Endothelial cell (in vitro differentiated cells): ENCODE results near the gene THAP8. TPM values are rescaled to one million over a fixed set of nuclear protein-coding genes. Genes with fewer than 3 reads are reported as not detected.
A peak's percentile ranks its signal among the peaks of the same experiment; 100 is the strongest.

Experiments
- DNase-seq: peaks from one replicate; pipeline ENCODE4 v3.0.0; 2021; ENCODE audit warnings: low spot score
- H3K27ac Mint-ChIP-seq: one replicate; pipeline ENCODE4 v1.8.0; 2021; ENCODE audit warnings: mixed read lengths, inconsistent platforms; ENCODE audit not compliant: unreplicated experiment
- H3K27me3 Mint-ChIP-seq: one replicate; pipeline ENCODE4 v1.8.0; 2021; ENCODE audit warnings: mild to moderate bottlenecking, moderate library complexity, mixed read lengths, inconsistent platforms; ENCODE audit not compliant: unreplicated experiment
- H3K36me3 Mint-ChIP-seq: one replicate; pipeline ENCODE4 v1.8.0; 2021; ENCODE audit warnings: mild to moderate bottlenecking, low read depth, mixed read lengths, inconsistent platforms; ENCODE audit not compliant: unreplicated experiment
- H3K4me1 Mint-ChIP-seq: one replicate; pipeline ENCODE4 v1.8.0; 2021; ENCODE audit warnings: mild to moderate bottlenecking, mixed read lengths, inconsistent platforms; ENCODE audit not compliant: unreplicated experiment
- H3K4me3 Mint-ChIP-seq: one replicate; pipeline ENCODE4 v1.8.0; 2021; ENCODE audit warnings: mild to moderate bottlenecking, mixed read lengths, inconsistent platforms; ENCODE audit not compliant: unreplicated experiment
- H3K9me3 Mint-ChIP-seq: one replicate; pipeline ENCODE4 v1.8.0; 2021; ENCODE audit warnings: mixed read lengths, inconsistent platforms; ENCODE audit not compliant: unreplicated experiment
- total RNA-seq: library from RNA; stranded (reverse); fragmentation: NEBNext Ultra II Directional; extraction: Animal tissue kit (Norgen Biotek cat#: 25700); gene quantifications from one replicate; pipeline ENCODE4 v1.2.1, GENCODE V29; 2021; ENCODE audit not compliant: unreplicated experiment
- TF ChIP-seq, protein P1 (sequence below): fragments of 200-600 bp; sonication (generic); IDR thresholded peaks from one replicate; pipeline ENCODE4 v1.5.0; 2021; ENCODE audit warnings: antibody characterized with exemption; ENCODE audit not compliant: unreplicated experiment

Gene THAP8
- total RNA-seq, 1 donor from 2014 or later: 6.7 TPM

DNA sequence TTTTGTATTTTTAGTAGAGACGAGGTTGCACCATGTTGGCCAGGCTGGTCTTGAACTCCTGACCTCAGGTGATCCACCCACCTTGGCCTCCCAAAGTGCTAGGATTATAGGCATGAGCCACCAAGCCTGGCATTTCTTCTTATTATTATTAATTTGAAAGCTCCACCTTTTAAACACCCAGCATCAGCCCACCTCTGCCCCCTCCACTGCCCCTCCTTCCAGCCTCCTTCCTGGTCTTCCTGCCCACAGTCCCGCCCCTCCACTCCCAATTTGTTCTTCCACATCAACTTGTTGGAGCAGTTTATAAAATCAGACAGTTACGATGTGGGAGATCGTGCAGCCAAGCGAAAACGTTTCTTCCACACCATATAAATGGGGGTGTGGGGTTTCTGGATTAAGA is 13.6 kb downstream of the THAP8 start:
- H3K4me3 Mint-ChIP-seq: peak overlapping the region; percentile 62
- peaks cover 35% of the 10 kb centered on the region for H3K4me1 Mint-ChIP-seq
- H3K27ac Mint-ChIP-seq: no peak overlapping the region
- H3K36me3 Mint-ChIP-seq: peaks cover 5% of the 10 kb centered on the region
- TF ChIP-seq, protein P1, sequence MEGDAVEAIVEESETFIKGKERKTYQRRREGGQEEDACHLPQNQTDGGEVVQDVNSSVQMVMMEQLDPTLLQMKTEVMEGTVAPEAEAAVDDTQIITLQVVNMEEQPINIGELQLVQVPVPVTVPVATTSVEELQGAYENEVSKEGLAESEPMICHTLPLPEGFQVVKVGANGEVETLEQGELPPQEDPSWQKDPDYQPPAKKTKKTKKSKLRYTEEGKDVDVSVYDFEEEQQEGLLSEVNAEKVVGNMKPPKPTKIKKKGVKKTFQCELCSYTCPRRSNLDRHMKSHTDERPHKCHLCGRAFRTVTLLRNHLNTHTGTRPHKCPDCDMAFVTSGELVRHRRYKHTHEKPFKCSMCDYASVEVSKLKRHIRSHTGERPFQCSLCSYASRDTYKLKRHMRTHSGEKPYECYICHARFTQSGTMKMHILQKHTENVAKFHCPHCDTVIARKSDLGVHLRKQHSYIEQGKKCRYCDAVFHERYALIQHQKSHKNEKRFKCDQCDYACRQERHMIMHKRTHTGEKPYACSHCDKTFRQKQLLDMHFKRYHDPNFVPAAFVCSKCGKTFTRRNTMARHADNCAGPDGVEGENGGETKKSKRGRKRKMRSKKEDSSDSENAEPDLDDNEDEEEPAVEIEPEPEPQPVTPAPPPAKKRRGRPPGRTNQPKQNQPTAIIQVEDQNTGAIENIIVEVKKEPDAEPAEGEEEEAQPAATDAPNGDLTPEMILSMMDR: no peak
- DNase-seq: no peak
- peaks cover 5% of the 10 kb centered on the region for H3K27me3 Mint-ChIP-seq
- H3K9me3 Mint-ChIP-seq: no peaks in the 10 kb centered on the region

DNA sequence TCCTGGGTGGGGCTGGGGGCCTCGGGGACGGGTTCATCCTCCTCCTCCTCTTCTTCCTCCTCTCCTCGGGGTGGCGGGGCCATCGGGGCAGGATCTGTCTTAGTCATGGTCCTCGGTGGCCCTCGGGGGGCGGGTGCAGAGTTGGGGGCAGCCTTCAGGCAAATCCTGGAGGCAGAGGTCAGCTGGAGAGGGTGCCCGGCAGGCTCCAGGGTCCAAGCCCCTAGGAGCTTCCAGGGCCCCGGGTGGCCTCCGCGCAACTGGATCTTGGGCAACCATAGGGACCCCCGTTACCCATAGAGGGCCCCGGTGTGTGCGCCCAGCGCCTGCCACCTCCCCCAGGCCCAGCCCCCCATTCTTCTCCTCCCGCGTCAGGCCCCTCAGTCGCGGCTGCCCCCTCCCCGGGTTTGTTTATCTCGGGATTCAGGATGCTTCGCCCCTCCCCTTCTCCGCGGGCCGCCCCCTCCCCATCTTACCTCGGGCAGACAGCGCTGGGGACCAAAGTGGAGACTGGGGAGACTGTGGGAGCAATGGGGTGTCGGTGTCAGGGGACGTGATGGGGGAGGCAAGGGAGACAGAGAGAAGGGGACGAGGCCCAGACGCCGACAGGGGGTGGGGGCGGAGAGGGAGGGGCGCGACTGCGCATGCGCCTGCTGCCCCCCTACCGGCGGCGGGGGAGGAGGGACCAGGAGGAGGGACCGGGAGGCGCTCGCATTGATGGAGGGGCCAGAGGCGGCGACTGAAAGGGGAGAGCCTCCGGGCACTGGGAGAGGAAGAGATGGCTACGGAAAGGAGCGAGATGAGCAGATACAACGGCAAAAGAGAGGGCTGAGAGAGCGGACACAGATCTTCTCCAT is 21.6 kb downstream of the THAP8 start, which contains the start of gene CLIP3:
CLIP3 (minus strand) TSS at position 623 of the 854 bp plus-strand sequence; CDS start at position 107, 516 bp downstream.
- TF ChIP-seq, protein P1: no peak
- no peak within 1 kb of the TSS for H3K27ac Mint-ChIP-seq
- peak within 1 kb of the TSS; percentile 91 for H3K4me3 Mint-ChIP-seq
- peaks cover 26% of the 10 kb centered on the region for H3K36me3 Mint-ChIP-seq
- H3K4me1 Mint-ChIP-seq: peaks cover 37% of the 10 kb centered on the region
- DNase-seq: peak; percentile 73
- no peaks in the 10 kb centered on the region for H3K9me3 Mint-ChIP-seq
- peaks cover 13% of the 10 kb centered on the region for H3K27me3 Mint-ChIP-seq

DNA sequence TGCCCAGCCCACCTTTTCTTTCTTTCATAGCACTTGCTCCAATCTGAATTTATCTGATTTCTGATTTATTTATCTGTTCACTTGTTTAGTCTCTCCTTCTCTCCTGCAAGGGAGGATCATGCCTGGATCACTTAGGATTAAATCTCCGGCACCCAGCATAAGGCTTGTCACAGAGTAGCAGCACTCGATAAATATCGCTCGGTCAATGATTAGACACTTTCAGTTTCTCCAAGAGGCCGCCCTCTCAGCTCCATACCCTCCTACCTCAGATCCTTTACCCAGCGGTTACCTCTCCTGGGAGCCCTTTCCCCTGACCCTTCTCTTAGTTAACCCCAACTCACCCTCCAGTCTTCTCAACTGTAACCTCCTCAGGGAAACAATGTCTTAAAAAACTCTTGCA is 22.8 kb downstream of the THAP8 start:
- Mint-ChIP-seq H3K27ac (no peak overlapping the region), H3K4me1 (peaks cover 25% of the 10 kb centered on the region), H3K4me3 (peak overlapping the region; percentile 76), H3K27me3 (peaks cover 11% of the 10 kb centered on the region), H3K9me3 (no peaks in the 10 kb centered on the region), H3K36me3 (peaks cover 32% of the 10 kb centered on the region)
- DNase-seq: no peak
- TF ChIP-seq, protein P1: no peak

DNA sequence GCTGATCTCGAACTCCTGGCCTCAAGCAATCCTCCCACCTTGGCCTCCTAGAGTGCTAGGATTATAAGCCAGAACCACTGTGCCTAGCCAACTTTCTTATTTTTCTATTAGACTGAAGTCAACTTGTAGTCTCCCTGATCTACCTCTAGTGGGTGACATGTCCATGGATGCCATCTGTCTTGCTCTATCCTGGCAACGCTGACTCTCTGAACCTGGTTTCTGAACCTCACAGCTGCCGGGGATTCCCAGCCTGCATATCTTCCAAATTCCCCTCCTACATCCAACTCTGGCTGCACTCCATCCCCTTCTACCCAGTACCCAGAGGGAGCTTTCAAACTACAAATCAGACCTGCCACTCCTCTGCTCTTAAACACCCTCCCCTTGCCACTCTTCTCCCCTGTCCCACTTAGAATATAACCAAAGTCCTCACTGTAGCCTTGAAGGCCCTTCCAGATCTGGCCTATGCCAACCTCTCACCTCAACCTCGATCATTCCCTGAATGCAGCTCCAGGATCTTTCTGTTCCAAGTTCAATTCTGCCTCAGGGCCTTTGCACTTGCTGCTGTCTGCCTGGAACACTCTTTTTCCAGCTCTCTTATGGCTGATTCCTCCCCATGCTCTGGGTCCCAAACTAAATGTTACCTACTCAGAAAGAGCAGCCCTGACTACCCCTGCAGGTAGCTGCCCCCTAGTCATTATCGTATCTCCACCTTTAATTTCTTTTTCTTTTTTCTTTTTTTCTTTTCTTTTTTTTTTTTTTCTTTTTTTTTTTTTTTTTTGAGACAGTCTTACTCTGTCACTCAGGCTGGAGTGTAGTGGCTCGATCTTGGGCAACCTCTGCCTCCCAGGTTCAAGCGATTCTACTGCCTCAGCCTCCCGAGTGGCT is 23.6 kb downstream of the THAP8 start:
- Mint-ChIP-seq H3K27me3 (peaks cover 8% of the 10 kb centered on the region), H3K4me3 (no peak overlapping the region), H3K36me3 (peaks cover 38% of the 10 kb centered on the region), H3K4me1 (peaks cover 19% of the 10 kb centered on the region), H3K9me3 (no peaks in the 10 kb centered on the region), H3K27ac (no peak overlapping the region)
- TF ChIP-seq, protein P1: no peak
- DNase-seq: no peak
